ENCODE data around the gene SCAMP5. TPM values are rescaled to one million over a fixed set of nuclear protein-coding genes. Genes with fewer than 3 reads are reported as not detected.

Gene SCAMP5
- polyA plus RNA-seq, 1 donor (not counting 4 experiments of a cell fraction or from before 2014, with no cell fraction given) = 1.9 TPM

DNA sequence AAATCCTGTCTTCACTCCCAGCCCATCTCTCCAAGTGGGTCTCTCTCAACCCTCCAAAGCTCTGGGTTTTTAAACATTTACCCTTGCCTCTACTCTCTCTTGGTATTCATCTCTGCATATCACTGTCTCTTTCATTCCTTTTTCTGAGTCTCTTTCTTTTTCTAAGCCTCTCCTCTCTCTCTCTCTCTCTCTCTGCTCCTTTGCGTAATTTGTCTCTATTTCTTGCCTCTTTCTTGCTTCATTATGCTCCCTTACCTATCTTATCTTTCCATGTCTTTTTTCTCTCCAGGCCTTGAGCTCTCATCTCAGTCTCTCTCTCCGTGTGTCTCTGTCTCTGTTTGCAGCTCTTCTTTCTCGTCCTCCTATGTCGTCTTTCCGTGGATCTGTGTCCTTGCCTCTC lies 678 bp upstream of the SCAMP5 start:
- H3K4me2 ChIP-seq (ENCODE audit: control insufficient read depth, extremely low read depth, insufficient read depth, low read depth, low read length) = no peak overlapping the region
- peaks cover 4% of the 10 kb centered on the region for H3K4me1 ChIP-seq (ENCODE audit: control insufficient read depth, extremely low read depth, insufficient read depth, low read length)
- H3K27ac ChIP-seq (ENCODE audit: control insufficient read depth, insufficient read depth, low read length) = no peak overlapping the region
- H3K79me2 ChIP-seq (ENCODE audit: control insufficient read depth, insufficient read depth, low read length) = no peaks in the 10 kb centered on the region
- DNase-seq (ENCODE audit: low read depth, low spot score) (no peak), FAIRE-seq (no peak)
- H3K9me1 ChIP-seq (ENCODE audit: control insufficient read depth, extremely low read depth, insufficient read depth, low read length) = no peaks in the 10 kb centered on the region
- no peaks in the 10 kb centered on the region for H3K9me3 ChIP-seq (ENCODE audit: control insufficient read depth, low read depth, low read length)
- no peak overlapping the region for H3K9ac ChIP-seq (ENCODE audit: control insufficient read depth, extremely low read depth, insufficient read depth, low read length)
- dilution Hi-C loops (cut with MboI; ENCODE audit: extremely low pct_ligation_motif_present, low sequenced_read_pairs) = no loop called here
- no peak overlapping the region for H2AFZ ChIP-seq (ENCODE audit: control insufficient read depth, low read length)
- H3K27me3 ChIP-seq (ENCODE audit: control insufficient read depth, extremely low read depth, insufficient read depth, low read length) = peaks cover 26% of the 10 kb centered on the region
- TF ChIP-seq EZH2 (IDR thresholded peaks at IDR 0.05; ENCODE audit: low read length) = no peak
- TF ChIP-seq, protein P1, sequence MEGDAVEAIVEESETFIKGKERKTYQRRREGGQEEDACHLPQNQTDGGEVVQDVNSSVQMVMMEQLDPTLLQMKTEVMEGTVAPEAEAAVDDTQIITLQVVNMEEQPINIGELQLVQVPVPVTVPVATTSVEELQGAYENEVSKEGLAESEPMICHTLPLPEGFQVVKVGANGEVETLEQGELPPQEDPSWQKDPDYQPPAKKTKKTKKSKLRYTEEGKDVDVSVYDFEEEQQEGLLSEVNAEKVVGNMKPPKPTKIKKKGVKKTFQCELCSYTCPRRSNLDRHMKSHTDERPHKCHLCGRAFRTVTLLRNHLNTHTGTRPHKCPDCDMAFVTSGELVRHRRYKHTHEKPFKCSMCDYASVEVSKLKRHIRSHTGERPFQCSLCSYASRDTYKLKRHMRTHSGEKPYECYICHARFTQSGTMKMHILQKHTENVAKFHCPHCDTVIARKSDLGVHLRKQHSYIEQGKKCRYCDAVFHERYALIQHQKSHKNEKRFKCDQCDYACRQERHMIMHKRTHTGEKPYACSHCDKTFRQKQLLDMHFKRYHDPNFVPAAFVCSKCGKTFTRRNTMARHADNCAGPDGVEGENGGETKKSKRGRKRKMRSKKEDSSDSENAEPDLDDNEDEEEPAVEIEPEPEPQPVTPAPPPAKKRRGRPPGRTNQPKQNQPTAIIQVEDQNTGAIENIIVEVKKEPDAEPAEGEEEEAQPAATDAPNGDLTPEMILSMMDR (optimal IDR thresholded peaks at IDR 0.05 in 1 of 3, IDR thresholded peaks at IDR 0.05 in 1 of 3, conservative IDR thresholded peaks at IDR 0.05 in 1 of 3; ENCODE audit: extremely low read depth in 1 of 3, insufficient read depth in 2 of 3, low read length in 3 of 3) = no peak
- no peak overlapping the region for H3K4me3 ChIP-seq (ENCODE audit: control insufficient read depth in 2 of 3, extremely low read depth in 1 of 3, insufficient read depth in 2 of 3, low read depth in 1 of 3, low read length in 3 of 3)
- H3K36me3 ChIP-seq (ENCODE audit: control insufficient read depth in 2 of 2, extremely low read depth in 1 of 2, insufficient read depth in 2 of 2, low read length in 2 of 2) = no peaks in the 10 kb centered on the region
- no peaks in the 10 kb centered on the region for H4K20me1 ChIP-seq (ENCODE audit: control insufficient read depth, extremely low read depth, insufficient read depth, low read length)

DNA sequence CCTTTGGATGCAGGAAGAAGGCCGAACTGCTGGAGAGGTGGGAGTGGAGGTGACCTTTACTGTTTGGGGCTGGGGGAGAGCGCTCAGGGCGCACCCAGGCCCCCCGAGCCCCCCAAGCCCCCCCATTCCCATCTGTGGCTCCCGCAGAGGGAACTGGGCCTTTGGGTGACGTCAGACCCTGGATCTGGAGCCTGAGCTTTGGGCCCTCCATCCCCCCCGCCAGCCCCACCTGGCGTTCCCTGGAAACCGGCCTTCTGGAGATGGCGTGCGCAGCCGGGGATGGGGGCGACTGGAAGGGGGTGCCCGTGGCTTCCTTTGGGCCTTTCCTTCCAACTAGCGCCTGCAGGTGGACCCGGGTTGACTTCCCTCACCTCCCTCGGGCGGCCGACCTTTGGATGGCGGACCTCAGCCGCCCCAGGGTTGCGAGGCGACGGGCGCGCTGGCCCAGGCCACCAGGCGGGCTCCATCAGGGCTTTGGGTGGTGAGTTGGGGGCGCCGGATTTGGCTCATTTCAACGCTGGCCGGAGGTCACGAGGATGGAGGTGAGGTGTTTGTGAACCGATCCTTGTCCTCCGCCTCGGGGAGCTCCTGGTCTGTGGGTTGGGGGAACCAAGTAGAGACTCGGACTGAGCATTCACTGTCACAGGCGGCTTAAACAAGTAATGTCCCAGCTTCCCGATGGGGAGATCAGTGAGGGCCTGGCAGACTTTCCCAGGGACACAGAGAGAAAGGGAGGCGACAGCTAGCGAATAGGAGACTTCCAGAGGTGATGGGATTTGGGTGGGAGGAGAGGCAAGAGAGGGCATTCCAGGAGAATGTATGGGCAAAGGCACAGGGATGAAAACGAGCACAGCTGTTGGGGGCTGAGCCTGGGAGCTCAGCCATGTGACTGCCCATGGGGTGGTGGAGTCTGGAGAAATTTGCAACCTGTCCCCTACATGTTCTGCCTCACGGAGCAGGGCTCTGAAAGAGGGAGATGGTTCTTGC lies 709 bp downstream of the SCAMP5 start:
- TF ChIP-seq, protein P1 (optimal IDR thresholded peaks at IDR 0.05 in 1 of 3, IDR thresholded peaks at IDR 0.05 in 1 of 3, conservative IDR thresholded peaks at IDR 0.05 in 1 of 3; ENCODE audit: extremely low read depth in 1 of 3, insufficient read depth in 2 of 3, low read length in 3 of 3) = no peak
- TF ChIP-seq EZH2 (IDR thresholded peaks at IDR 0.05; ENCODE audit: low read length) = peak; percentile 48
- peaks cover 26% of the 10 kb centered on the region for H3K27me3 ChIP-seq (ENCODE audit: control insufficient read depth, extremely low read depth, insufficient read depth, low read length)
- no peaks in the 10 kb centered on the region for H3K9me1 ChIP-seq (ENCODE audit: control insufficient read depth, extremely low read depth, insufficient read depth, low read length)
- DNase-seq (ENCODE audit: low read depth, low spot score) = no peak
- peak overlapping the region; percentile 50 to 67 (median 63) for H3K4me3 ChIP-seq (ENCODE audit: control insufficient read depth in 2 of 3, extremely low read depth in 1 of 3, insufficient read depth in 2 of 3, low read depth in 1 of 3, low read length in 3 of 3)
- H3K4me1 ChIP-seq (ENCODE audit: control insufficient read depth, extremely low read depth, insufficient read depth, low read length) = no peaks in the 10 kb centered on the region
- peak overlapping the region; percentile 44 for H3K9ac ChIP-seq (ENCODE audit: control insufficient read depth, extremely low read depth, insufficient read depth, low read length)
- no peak for FAIRE-seq
- no peaks in the 10 kb centered on the region for H3K9me3 ChIP-seq (ENCODE audit: control insufficient read depth, low read depth, low read length)
- peak overlapping the region; percentile 87 for H2AFZ ChIP-seq (ENCODE audit: control insufficient read depth, low read length)
- H3K36me3 ChIP-seq (ENCODE audit: control insufficient read depth in 2 of 2, extremely low read depth in 1 of 2, insufficient read depth in 2 of 2, low read length in 2 of 2) = no peaks in the 10 kb centered on the region
- H3K4me2 ChIP-seq (ENCODE audit: control insufficient read depth, extremely low read depth, insufficient read depth, low read depth, low read length) = peak overlapping the region; percentile 73
- no peaks in the 10 kb centered on the region for H4K20me1 ChIP-seq (ENCODE audit: control insufficient read depth, extremely low read depth, insufficient read depth, low read length)
- H3K79me2 ChIP-seq (ENCODE audit: control insufficient read depth, insufficient read depth, low read length) = no peaks in the 10 kb centered on the region
- dilution Hi-C loops (cut with MboI; ENCODE audit: extremely low pct_ligation_motif_present, low sequenced_read_pairs) = no loop called here
- no peak overlapping the region for H3K27ac ChIP-seq (ENCODE audit: control insufficient read depth, insufficient read depth, low read length)

Measured in keratinocyte (primary cell).